SK-N-SH (cell line): ENCODE measurements around the gene POLA1.

Source experiments
- EZH2phosphoT487 ChIP-seq: fragments of 200-600 bp; sonication (generic); IDR thresholded peaks from 2 replicates; pipeline ENCODE4 v1.6.1; 2017; ENCODE audit warnings: low read depth, mixed run types, mild to moderate bottlenecking, antibody characterized with exemption, moderate library complexity, borderline replicate concordance
- FOXM1 ChIP-seq: IDR thresholded peaks from 2 replicates; pipeline ENCODE4 v1.4.0; 2012; ENCODE audit warnings: low read depth, mild to moderate bottlenecking
- GATA2 ChIP-seq: sonication (generic); formaldehyde crosslinking; IDR thresholded peaks from 2 replicates; pipeline ENCODE4 v1.5.0; 2020; ENCODE audit warnings: mild to moderate bottlenecking, missing genetic modification reagents
- JUND ChIP-seq: IDR thresholded peaks from 2 replicates; pipeline ENCODE4 v1.4.0; 2012
- RAD21 ChIP-seq: IDR thresholded peaks from 2 replicates; pipeline ENCODE4 v1.6.1; 2012; ENCODE audit warnings: mild to moderate bottlenecking, low read length
- SIN3A ChIP-seq: IDR thresholded peaks from 2 replicates; pipeline ENCODE4 v1.6.1; 2012; ENCODE audit warnings: low read depth, mild to moderate bottlenecking, low read length, moderate library complexity, borderline replicate concordance
- TF ChIP-seq, protein P1 (sequence below): fragments of 200-600 bp; sonication (generic); IDR thresholded peaks from 2 replicates; pipeline ENCODE4 v1.6.1; 2017; ENCODE audit warnings: antibody characterized with exemption, mild to moderate bottlenecking, moderate library complexity

DNA sequence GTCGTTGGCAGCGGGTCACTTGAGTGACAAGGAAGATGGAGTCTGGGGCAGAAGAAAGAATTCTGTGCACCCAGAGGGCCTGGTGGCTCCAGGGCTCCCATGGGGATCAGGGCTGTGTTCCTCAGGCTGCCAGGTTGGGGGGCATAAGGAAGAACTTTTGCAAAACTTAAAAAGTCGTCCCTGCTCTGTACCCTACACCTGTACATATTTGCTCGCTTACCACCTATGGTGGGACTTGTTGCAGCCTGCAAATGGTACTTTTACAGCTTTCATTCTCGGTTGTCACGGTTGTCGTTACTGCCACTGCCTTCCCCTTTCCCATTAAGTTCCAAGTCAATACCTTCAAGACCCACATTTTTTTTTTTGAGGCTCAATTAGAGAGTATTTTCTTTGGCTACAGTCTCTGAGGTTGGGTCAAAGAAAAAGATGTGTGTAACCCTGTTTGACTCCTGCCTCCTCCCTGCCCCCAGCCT, 312.9 kb downstream of the POLA1 start:
- no peak for TF ChIP-seq JUND
- no peak for TF ChIP-seq EZH2phosphoT487
- TF ChIP-seq, protein P1, sequence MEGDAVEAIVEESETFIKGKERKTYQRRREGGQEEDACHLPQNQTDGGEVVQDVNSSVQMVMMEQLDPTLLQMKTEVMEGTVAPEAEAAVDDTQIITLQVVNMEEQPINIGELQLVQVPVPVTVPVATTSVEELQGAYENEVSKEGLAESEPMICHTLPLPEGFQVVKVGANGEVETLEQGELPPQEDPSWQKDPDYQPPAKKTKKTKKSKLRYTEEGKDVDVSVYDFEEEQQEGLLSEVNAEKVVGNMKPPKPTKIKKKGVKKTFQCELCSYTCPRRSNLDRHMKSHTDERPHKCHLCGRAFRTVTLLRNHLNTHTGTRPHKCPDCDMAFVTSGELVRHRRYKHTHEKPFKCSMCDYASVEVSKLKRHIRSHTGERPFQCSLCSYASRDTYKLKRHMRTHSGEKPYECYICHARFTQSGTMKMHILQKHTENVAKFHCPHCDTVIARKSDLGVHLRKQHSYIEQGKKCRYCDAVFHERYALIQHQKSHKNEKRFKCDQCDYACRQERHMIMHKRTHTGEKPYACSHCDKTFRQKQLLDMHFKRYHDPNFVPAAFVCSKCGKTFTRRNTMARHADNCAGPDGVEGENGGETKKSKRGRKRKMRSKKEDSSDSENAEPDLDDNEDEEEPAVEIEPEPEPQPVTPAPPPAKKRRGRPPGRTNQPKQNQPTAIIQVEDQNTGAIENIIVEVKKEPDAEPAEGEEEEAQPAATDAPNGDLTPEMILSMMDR: no peak
- TF ChIP-seq FOXM1: no peak
- TF ChIP-seq RAD21: no peak
- no peak for TF ChIP-seq SIN3A
- no peak for TF ChIP-seq GATA2 (CRISPR knock-in tag)
